ENCODE data around the gene BET1L. TPM values are rescaled to one million over a fixed set of nuclear protein-coding genes. Genes with fewer than 3 reads are reported as not detected.
A peak's percentile ranks its signal among the peaks of the same experiment; 100 is the strongest.

The BET1L gene
- 10 to 100 TPM; 45.5 to 49.4 TPM for total RNA-seq

- H3K9me3 Mint-ChIP-seq (ENCODE audit: low read depth) = no peaks in the 10 kb centered on the region
- H3K4me3 Mint-ChIP-seq = peak within 1 kb of the TSS; percentile 94
- intact Hi-C loops (cut with DNase I, micrococcal nuclease) = loop anchor here (1.0 to 5.0 kb wide), 10 partner anchors 29 to 602 kb away; partner anchors contain the start of genes PSMD13 (in 2 of the 2), SIRT3 (in 2 of the 2), DEAF1 (in 1 of the 2) and IFITM1 (in 1 of the 2)
- ChIA-PET CTCF (interaction anchor here (0.6 to 2.4 kb wide), 16 partner anchors 9 to 241 kb away, joined by 3 to 10 read pairs (median 4); partner anchors contain the start of genes PSMD13 and SIRT3), POLR2A (interaction anchor here (0.5 to 1.2 kb wide), 10 partner anchors 9 to 361 kb away, joined by 3 to 25 read pairs (median 4); partner anchors contain the start of genes PSMD13, RNH1 and SIRT3)
- H3K36me3 Mint-ChIP-seq (ENCODE audit: low read depth) = peaks cover 69% of the 10 kb centered on the region
- H3K27me3 Mint-ChIP-seq = no peaks in the 10 kb centered on the region
- ATAC-seq (peak; percentile 89), DNase-seq (peak; percentile 99)
- peak within 1 kb of the TSS; percentile 99 for H3K27ac Mint-ChIP-seq
- H3K4me1 Mint-ChIP-seq = peaks cover 56% of the 10 kb centered on the region
Observed at GRCh38 chr11:207208-207862, at the start of gene BET1L, which contains the start of gene RIC8A. BET1L (minus strand) TSS chr11:207399; CDS start chr11:207321, 78 bp downstream. RIC8A (plus strand) TSS chr11:207708; CDS start chr11:208855, 1,147 bp downstream.

- H3K9me3 Mint-ChIP-seq (ENCODE audit: low read depth) = no peaks in the 10 kb centered on the region
- H3K4me3 Mint-ChIP-seq = no peak overlapping the region
- H3K27me3 Mint-ChIP-seq = no peaks in the 10 kb centered on the region
- ATAC-seq = no peak
- H3K36me3 Mint-ChIP-seq (ENCODE audit: low read depth) = peaks cover 28% of the 10 kb centered on the region
- H3K4me1 Mint-ChIP-seq = peaks cover 3% of the 10 kb centered on the region
- CTCF ChIA-PET = no interaction called here
- no peak for DNase-seq
- H3K27ac Mint-ChIP-seq = no peak overlapping the region
- intact Hi-C loops (cut with DNase I, micrococcal nuclease) = no loop called here
- POLR2A ChIA-PET = interaction anchor here (0.6 kb wide), 1 partner anchor 9 kb away, joined by 3 read pairs; no protein-coding TSS in a partner anchor
Observed at GRCh38 chr11:255816-256215, 48.6 kb upstream of the BET1L start.

DNA sequence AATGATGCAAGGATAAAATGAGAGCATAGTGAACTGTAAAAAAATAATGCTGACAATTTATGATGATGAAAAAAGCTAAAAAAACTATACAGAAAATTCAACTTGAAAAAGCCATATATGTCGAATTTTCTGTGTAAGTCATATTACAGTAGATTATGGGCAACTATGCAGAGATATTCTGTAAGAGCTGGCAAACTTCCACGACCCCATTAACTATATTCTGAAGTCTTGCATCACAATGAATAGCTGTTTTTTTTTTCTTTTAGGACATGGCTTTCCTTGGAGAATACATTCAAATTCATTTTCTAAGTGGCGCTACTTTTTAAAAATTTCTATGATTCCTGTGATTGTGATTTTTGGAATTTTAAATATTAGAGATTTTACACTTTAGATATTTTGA, 48.0 kb upstream of the BET1L start:
- ChIA-PET POLR2A (interaction anchor here (0.6 kb wide), 1 partner anchor 10 kb away, joined by 3 read pairs; no protein-coding TSS in a partner anchor), CTCF (no interaction called here)
- H3K36me3 Mint-ChIP-seq (ENCODE audit: low read depth) = peaks cover 33% of the 10 kb centered on the region
- no peak overlapping the region for H3K27ac Mint-ChIP-seq
- H3K4me1 Mint-ChIP-seq = peaks cover 8% of the 10 kb centered on the region
- no peak for ATAC-seq
- no peaks in the 10 kb centered on the region for H3K27me3 Mint-ChIP-seq
- intact Hi-C loops (cut with DNase I, micrococcal nuclease) = no loop called here
- H3K9me3 Mint-ChIP-seq (ENCODE audit: low read depth) = no peaks in the 10 kb centered on the region
- no peak for DNase-seq
- no peak overlapping the region for H3K4me3 Mint-ChIP-seq

DNA sequence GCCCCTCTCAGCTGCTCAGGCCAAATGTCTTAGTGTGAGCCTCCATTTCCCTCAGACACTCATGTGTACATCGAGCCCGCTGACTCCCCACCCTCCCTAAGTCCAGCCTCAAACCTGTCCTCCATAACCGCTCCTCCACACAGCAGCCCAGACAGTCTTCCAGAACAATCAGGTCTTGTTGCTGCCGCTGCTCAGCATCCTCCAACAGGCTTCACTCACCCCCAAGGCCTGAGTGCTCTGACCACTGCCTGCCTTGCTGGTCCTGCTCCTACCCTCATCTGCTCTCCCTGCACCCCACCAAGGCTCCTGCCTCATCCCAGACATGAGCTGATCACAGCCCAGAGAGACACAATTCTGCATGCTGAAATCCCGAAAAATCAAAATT, 46.7 kb upstream of the BET1L start:
- CTCF ChIA-PET = interaction anchor here (0.7 to 5.9 kb wide), 4 partner anchors 12 to 51 kb away, joined by 3 to 69 read pairs (median 19); partner anchors contain the start of genes PSMD13 and SIRT3
- Mint-ChIP-seq H3K27me3 (no peaks in the 10 kb centered on the region), H3K36me3 (ENCODE audit: low read depth) (peaks cover 39% of the 10 kb centered on the region), H3K9me3 (ENCODE audit: low read depth) (no peaks in the 10 kb centered on the region), H3K27ac (no peak overlapping the region), H3K4me1 (peaks cover 13% of the 10 kb centered on the region), H3K4me3 (no peak overlapping the region)
- POLR2A ChIA-PET = no interaction called here
- no peak for ATAC-seq
- DNase-seq = no peak
- intact Hi-C loops (cut with DNase I, micrococcal nuclease) = loop anchor here in 1 of 2 experiments (5.0 kb wide), 1 partner anchor 103 kb away; no protein-coding TSS in a partner anchor

DNA sequence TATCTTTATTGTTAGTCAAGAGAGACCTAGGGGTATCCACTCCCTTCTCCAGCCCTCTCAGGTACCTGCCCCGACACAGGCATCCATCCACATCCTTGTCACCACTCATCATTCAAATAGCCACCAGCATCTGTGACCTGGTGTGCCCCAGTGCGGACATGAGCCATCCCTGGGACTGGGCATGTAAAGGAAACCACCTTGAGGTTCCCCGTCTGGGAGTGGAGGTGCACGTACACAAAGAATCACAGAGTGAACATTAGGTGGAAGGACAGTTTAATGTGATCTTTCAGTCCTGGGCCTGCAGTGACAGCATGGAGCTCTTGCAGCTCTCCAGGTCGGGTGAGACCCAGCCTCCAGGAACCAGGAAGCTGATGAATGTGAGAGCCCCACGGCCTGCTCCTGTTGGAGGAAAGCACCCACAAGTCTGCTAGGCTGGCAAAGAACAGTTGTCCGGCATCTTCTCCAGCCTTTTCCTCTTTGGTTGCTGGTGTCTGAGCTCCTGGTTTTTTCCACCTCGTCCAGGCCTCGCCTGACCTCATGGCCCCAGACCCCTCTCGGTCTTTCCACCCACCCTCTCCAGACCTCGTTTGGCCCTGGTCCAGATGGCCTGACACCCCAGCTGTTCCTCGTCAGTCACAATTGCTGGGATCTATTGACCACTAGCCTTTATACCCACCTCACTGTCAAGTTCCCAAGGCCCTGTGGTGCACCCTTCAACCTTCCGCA, 46.1 kb upstream of the BET1L start:
- no peak overlapping the region for H3K4me3 Mint-ChIP-seq
- intact Hi-C loops (cut with DNase I, micrococcal nuclease) = loop anchor here in 1 of 2 experiments (5.0 kb wide), 1 partner anchor 104 kb away; no protein-coding TSS in a partner anchor
- H3K27ac Mint-ChIP-seq = no peak overlapping the region
- POLR2A ChIA-PET = interaction anchor here (0.6 kb wide), 1 partner anchor 13 kb away, joined by 5 read pairs; no protein-coding TSS in a partner anchor
- peaks cover 44% of the 10 kb centered on the region for H3K36me3 Mint-ChIP-seq (ENCODE audit: low read depth)
- ATAC-seq (no peak), DNase-seq (no peak)
- H3K4me1 Mint-ChIP-seq = peaks cover 13% of the 10 kb centered on the region
- no peaks in the 10 kb centered on the region for H3K9me3 Mint-ChIP-seq (ENCODE audit: low read depth)
- CTCF ChIA-PET = interaction anchor here (1.0 to 5.9 kb wide), 4 partner anchors 13 to 34 kb away, joined by 3 to 69 read pairs (median 19); partner anchors contain the start of genes PSMD13 and SIRT3
- no peaks in the 10 kb centered on the region for H3K27me3 Mint-ChIP-seq

- Mint-ChIP-seq H3K9me3 (ENCODE audit: low read depth) (no peaks in the 10 kb centered on the region), H3K4me1 (peaks cover 13% of the 10 kb centered on the region)
Observed at GRCh38 chr11:252666-253065, 45.5 kb upstream of the BET1L start.

GRCh38 chr11:251550-251949, 44.4 kb upstream of the BET1L start:
- H3K4me1 Mint-ChIP-seq = peaks cover 13% of the 10 kb centered on the region
- ATAC-seq = no peak
- H3K27ac Mint-ChIP-seq = peak overlapping the region; percentile 12
- intact Hi-C loops (cut with DNase I, micrococcal nuclease) = loop anchor here (2.0 to 5.0 kb wide), 4 partner anchors 15 to 106 kb away; no protein-coding TSS in a partner anchor
- no peak for DNase-seq
- POLR2A ChIA-PET = interaction anchor here (0.7 kb wide), 1 partner anchor 15 kb away, joined by 3 read pairs; no protein-coding TSS in a partner anchor
- H3K4me3 Mint-ChIP-seq = no peak overlapping the region
- CTCF ChIA-PET = interaction anchor here (0.5 to 5.9 kb wide), 32 partner anchors 9 to 492 kb away, joined by 3 to 69 read pairs (median 6); partner anchors contain the start of genes BET1L, NLRP6, PSMD13 and PTDSS2
- H3K27me3 Mint-ChIP-seq = no peaks in the 10 kb centered on the region
- H3K36me3 Mint-ChIP-seq (ENCODE audit: low read depth) = peaks cover 60% of the 10 kb centered on the region
- H3K9me3 Mint-ChIP-seq (ENCODE audit: low read depth) = no peaks in the 10 kb centered on the region

More at GRCh38 chr11:252666-253065, 45.5 kb upstream of the BET1L start:
- intact Hi-C loops (cut with DNase I, micrococcal nuclease) = loop anchor here in 1 of 2 experiments (5.0 kb wide), 1 partner anchor 105 kb away; no protein-coding TSS in a partner anchor
- Mint-ChIP-seq H3K27me3 (no peaks in the 10 kb centered on the region), H3K27ac (no peak overlapping the region), H3K36me3 (ENCODE audit: low read depth) (peaks cover 50% of the 10 kb centered on the region), H3K4me3 (no peak overlapping the region)
- POLR2A ChIA-PET = no interaction called here
- CTCF ChIA-PET = interaction anchor here (0.8 to 5.9 kb wide), 6 partner anchors 14 to 59 kb away, joined by 3 to 69 read pairs (median 4); partner anchors contain the start of genes PSMD13 and SIRT3
- no peak for ATAC-seq
- no peak for DNase-seq

GRCh38 chr11:250740-251299, 43.6 kb upstream of the BET1L start:
- CTCF ChIA-PET = interaction anchor here (0.5 to 5.9 kb wide), 40 partner anchors 10 to 493 kb away, joined by 3 to 69 read pairs (median 6); partner anchors contain the start of genes BET1L, NLRP6, PSMD13 and PTDSS2
- Mint-ChIP-seq H3K36me3 (ENCODE audit: low read depth) (peaks cover 67% of the 10 kb centered on the region), H3K27me3 (no peaks in the 10 kb centered on the region), H3K27ac (peak overlapping the region; percentile 56), H3K4me3 (no peak overlapping the region), H3K4me1 (peaks cover 13% of the 10 kb centered on the region), H3K9me3 (ENCODE audit: low read depth) (no peaks in the 10 kb centered on the region)
- POLR2A ChIA-PET = interaction anchor here (0.7 to 1.0 kb wide), 2 partner anchors 16 to 105 kb away, joined by 3 to 4 read pairs; no protein-coding TSS in a partner anchor
- intact Hi-C loops (cut with DNase I, micrococcal nuclease) = loop anchor here (1.0 to 5.0 kb wide), 6 partner anchors 16 to 111 kb away; no protein-coding TSS in a partner anchor
- DNase-seq (peak; percentile 90), ATAC-seq (peak; percentile 97)

DNA sequence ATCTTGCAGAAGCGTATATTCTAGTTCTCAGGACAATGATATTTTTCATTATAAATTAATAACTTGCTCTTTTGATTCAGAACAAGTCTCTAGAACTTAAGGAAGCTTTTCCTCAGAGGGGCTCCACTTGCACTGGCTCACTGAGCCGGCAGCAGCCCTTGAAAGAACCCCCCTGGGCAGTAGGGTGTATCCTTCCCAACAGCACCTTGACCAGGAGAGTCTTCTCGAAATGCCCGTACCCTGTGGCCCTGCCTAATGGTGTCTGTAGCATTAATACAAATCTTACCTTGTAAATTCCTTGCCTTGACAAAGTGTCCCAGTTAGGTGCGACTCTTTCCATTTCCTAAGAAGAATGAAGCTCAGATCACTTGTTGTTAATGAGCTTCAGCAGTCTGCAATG, 43.1 kb upstream of the BET1L start:
- Mint-ChIP-seq H3K27ac (no peak overlapping the region), H3K4me1 (peaks cover 13% of the 10 kb centered on the region), H3K4me3 (no peak overlapping the region), H3K9me3 (ENCODE audit: low read depth) (no peaks in the 10 kb centered on the region), H3K36me3 (ENCODE audit: low read depth) (peaks cover 73% of the 10 kb centered on the region), H3K27me3 (no peaks in the 10 kb centered on the region)
- intact Hi-C loops (cut with DNase I, micrococcal nuclease) = loop anchor here (1.0 to 5.0 kb wide), 6 partner anchors 17 to 112 kb away; no protein-coding TSS in a partner anchor
- POLR2A ChIA-PET = interaction anchor here (1.0 kb wide), 1 partner anchor 105 kb away, joined by 4 read pairs; no protein-coding TSS in a partner anchor
- DNase-seq = no peak
- ATAC-seq = peak; percentile 7
- CTCF ChIA-PET = interaction anchor here (0.6 to 5.9 kb wide), 34 partner anchors 10 to 269 kb away, joined by 3 to 69 read pairs (median 6); partner anchors contain the start of genes BET1L, NLRP6, PSMD13 and PTDSS2

DNA sequence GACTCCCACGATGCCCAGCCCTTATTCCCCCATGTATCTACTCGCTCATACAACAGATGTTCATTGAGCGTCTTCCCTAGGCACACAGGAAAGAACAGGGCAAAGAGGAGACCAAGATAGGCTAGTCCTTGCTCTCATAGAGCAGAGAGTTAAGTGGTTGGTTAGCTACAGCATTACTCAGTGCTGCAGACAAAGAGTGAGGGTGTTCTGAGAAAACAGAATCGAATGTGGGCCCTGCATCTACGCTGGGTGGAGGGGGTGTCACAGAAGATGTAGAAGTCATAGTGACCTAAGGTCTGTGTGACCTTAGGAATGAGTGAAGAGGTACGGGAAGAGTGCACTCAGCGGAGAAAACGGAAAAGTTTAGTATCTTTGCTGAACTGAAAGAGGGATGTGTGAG, 41.9 kb upstream of the BET1L start:
- intact Hi-C loops (cut with DNase I, micrococcal nuclease) = no loop called here
- ChIA-PET POLR2A (interaction anchor here (0.6 kb wide), 1 partner anchor 253 kb away, joined by 3 read pairs; no protein-coding TSS in a partner anchor), CTCF (interaction anchor here (1.2 to 5.9 kb wide), 8 partner anchors 10 to 110 kb away, joined by 5 to 69 read pairs (median 28); partner anchors contain the start of genes NLRP6, PSMD13 and SIRT3)
- DNase-seq = no peak
- Mint-ChIP-seq H3K9me3 (ENCODE audit: low read depth) (no peaks in the 10 kb centered on the region), H3K27ac (peak overlapping the region; percentile 0), H3K36me3 (ENCODE audit: low read depth) (peaks cover 78% of the 10 kb centered on the region), H3K27me3 (no peaks in the 10 kb centered on the region), H3K4me1 (peaks cover 16% of the 10 kb centered on the region), H3K4me3 (no peak overlapping the region)
- no peak for ATAC-seq
